WTC11 (cell line): Measurements from ENCODE around the gene CERS3. TPM values are rescaled to one million over a fixed set of nuclear protein-coding genes. Genes with fewer than 3 reads are reported as not detected.

Source experiments
- ATAC-seq: fragments of 200-7000 bp; cut with Tn5 transposase; 2 replicates; pipeline ENCODE4 v1.10.0; 2021; ENCODE audit warnings: mild to moderate bottlenecking, moderate library complexity
- CTCF ChIA-PET: fragments of 300-600 bp; sonication (Branson Sonifier 250); formaldehyde crosslinking; loops from one replicate; lab custom pipeline; 2021; ENCODE audit warnings: antibody characterized with exemption; lab: Charles Lee
- POLR2A ChIA-PET: fragments of 350-600 bp; sonication (Branson Sonifier 250); formaldehyde crosslinking; loops from one replicate; lab custom pipeline; 2021; ENCODE audit warnings: antibody characterized with exemption; lab: Charles Lee
- DNase-seq: peaks from one replicate; pipeline ENCODE4 v3.0.0; 2021; ENCODE audit warnings: low spot score
- H3K27ac Mint-ChIP-seq: 2 replicates; pipeline ENCODE4 v1.8.0; 2021; ENCODE audit warnings: mixed read lengths
- H3K27me3 Mint-ChIP-seq: 2 replicates; pipeline ENCODE4 v1.8.0; 2021; ENCODE audit warnings: low read depth, mild to moderate bottlenecking, moderate library complexity, mixed read lengths
- H3K36me3 Mint-ChIP-seq: 2 replicates; pipeline ENCODE4 v1.8.0; 2021; ENCODE audit warnings: mixed read lengths
- H3K4me1 Mint-ChIP-seq: 2 replicates; pipeline ENCODE4 v1.8.0; 2022; ENCODE audit warnings: mixed read lengths
- H3K4me3 Mint-ChIP-seq: 2 replicates; pipeline ENCODE4 v1.8.0; 2021; ENCODE audit warnings: mild to moderate bottlenecking, moderate library complexity, mixed read lengths
- H3K9me3 Mint-ChIP-seq: 2 replicates; pipeline ENCODE4 v1.8.0; 2021; ENCODE audit warnings: mixed read lengths
- GABPB1 ChIP-seq: sonication (generic); formaldehyde crosslinking; IDR thresholded peaks from 2 replicates; pipeline ENCODE4 v1.8.1; 2023; ENCODE audit warnings: mild to moderate bottlenecking, missing genetic modification reagents
- GRHL2 ChIP-seq: fragments of 250-450 bp; sonication (Bioruptor Pico); IDR thresholded peaks from 2 replicates; pipeline ENCODE4 v1.8.0; 2022; ENCODE audit warnings: mild to moderate bottlenecking, moderate library complexity; ENCODE audit not compliant: insufficient replicate concordance, severe bottlenecking
- JUN ChIP-seq: sonication (generic); formaldehyde crosslinking; IDR thresholded peaks from 2 replicates; pipeline ENCODE4 v1.8.0; 2023; ENCODE audit warnings: mild to moderate bottlenecking, missing genetic modification reagents
- MYBL2 ChIP-seq: sonication (generic); formaldehyde crosslinking; IDR thresholded peaks from 2 replicates; pipeline ENCODE4 v1.8.1; 2023; ENCODE audit warnings: mild to moderate bottlenecking, moderate library complexity, missing genetic modification reagents
- NR2C2 ChIP-seq: sonication (generic); formaldehyde crosslinking; IDR thresholded peaks from 2 replicates; pipeline ENCODE4 v1.8.0; 2022; ENCODE audit warnings: mild to moderate bottlenecking, missing genetic modification reagents
- PRRX2 ChIP-seq: fragments of 250-450 bp; sonication (Bioruptor Pico); IDR thresholded peaks from 2 replicates; pipeline ENCODE4 v1.8.0; 2021; ENCODE audit warnings: mild to moderate bottlenecking
- SP1 ChIP-seq: sonication (generic); formaldehyde crosslinking; conservative IDR thresholded peaks from 2 replicates; pipeline ENCODE4 v1.8.1; 2022; ENCODE audit warnings: missing genetic modification reagents
- TCF7 ChIP-seq: sonication (generic); formaldehyde crosslinking; IDR thresholded peaks from 2 replicates; pipeline ENCODE4 v1.8.0; 2022; ENCODE audit warnings: mild to moderate bottlenecking, low read depth, missing genetic modification reagents, moderate library complexity
- ZNF232 ChIP-seq: sonication (generic); formaldehyde crosslinking; IDR thresholded peaks from 2 replicates; pipeline ENCODE4 v1.8.0; 2022; ENCODE audit warnings: mild to moderate bottlenecking, missing genetic modification reagents
- ZNF263 ChIP-seq: sonication (generic); formaldehyde crosslinking; IDR thresholded peaks from 2 replicates; pipeline ENCODE4 v1.8.1; 2022; ENCODE audit warnings: low read depth, mild to moderate bottlenecking, moderate library complexity, missing genetic modification reagents
- ZNF396 ChIP-seq: fragments of 250-450 bp; sonication (Bioruptor Pico); IDR thresholded peaks from 2 replicates; pipeline ENCODE4 v1.8.0; 2021; ENCODE audit warnings: mild to moderate bottlenecking, moderate library complexity, borderline replicate concordance
- ZNF671 ChIP-seq: fragments of 250-450 bp; sonication (Bioruptor Pico); IDR thresholded peaks from 2 replicates; pipeline ENCODE4 v1.8.0; 2021; ENCODE audit warnings: mild to moderate bottlenecking
- total RNA-seq: library from RNA; stranded (reverse); gene quantifications from 3 replicates; pipeline ENCODE4 v1.2.3, GENCODE V29; 2021
- TF ChIP-seq, protein P1 (sequence below): sonication (generic); formaldehyde crosslinking; IDR thresholded peaks from 2 replicates; pipeline ENCODE4 v1.8.0; 2023; ENCODE audit warnings: mild to moderate bottlenecking, missing genetic modification reagents
- TF ChIP-seq, protein P2 (sequence below): sonication (generic); formaldehyde crosslinking; IDR thresholded peaks from 2 replicates; pipeline ENCODE4 v1.8.1; 2023; ENCODE audit warnings: mild to moderate bottlenecking, moderate library complexity, missing genetic modification reagents
- TF ChIP-seq, protein P3 (sequence below): sonication (generic); formaldehyde crosslinking; IDR thresholded peaks from 2 replicates; pipeline ENCODE4 v1.8.1; 2022; ENCODE audit warnings: mild to moderate bottlenecking, moderate library complexity, missing genetic modification reagents
- TF ChIP-seq, protein P4 (sequence below): fragments of 250-450 bp; sonication (Bioruptor Pico); conservative IDR thresholded peaks from 2 replicates; pipeline ENCODE4 v1.9.0; 2021; ENCODE audit warnings: mild to moderate bottlenecking
- TF ChIP-seq, protein P5 (sequence below): sonication (generic); formaldehyde crosslinking; IDR thresholded peaks from 2 replicates; pipeline ENCODE4 v1.8.1; 2023; ENCODE audit warnings: mild to moderate bottlenecking, missing genetic modification reagents, borderline replicate concordance
- TF ChIP-seq, protein P6 (sequence below): fragments of 250-450 bp; sonication (Bioruptor Pico); IDR thresholded peaks from 2 replicates; pipeline ENCODE4 v1.9.0; 2021; ENCODE audit warnings: mild to moderate bottlenecking
- TF ChIP-seq, protein P7 (sequence below): sonication (generic); formaldehyde crosslinking; IDR thresholded peaks from 2 replicates; pipeline ENCODE4 v1.8.0; 2023; ENCODE audit warnings: missing genetic modification reagents

CERS3 gene
- total RNA-seq, 1 experiment from 2014 or later, result 0.74 TPM

DNA sequence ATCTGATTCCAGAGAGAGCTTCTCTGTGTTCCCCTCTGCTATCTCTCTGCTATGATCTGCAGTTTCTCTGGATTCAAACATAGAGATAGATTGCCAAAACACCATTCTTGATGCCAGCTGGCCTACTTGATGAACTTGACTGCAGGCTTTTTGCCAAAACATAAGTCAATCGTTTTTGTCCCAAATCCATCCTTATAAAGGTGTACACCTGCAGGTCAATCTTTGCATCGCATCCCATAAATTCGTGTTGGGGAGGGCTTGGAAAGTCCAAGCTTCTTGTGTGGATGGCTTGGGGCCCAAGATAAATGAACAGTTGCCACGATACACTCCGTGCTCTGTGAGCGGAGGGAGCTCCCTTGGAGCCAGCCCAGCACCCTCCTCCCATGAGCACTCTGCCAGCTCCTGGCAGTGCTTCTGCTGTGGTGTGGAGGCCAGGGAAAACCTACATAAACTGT is 2.7 kb downstream of the CERS3 start:
- no peak for ATAC-seq
- POLR2A ChIA-PET, result no interaction called here
- H3K27me3 Mint-ChIP-seq, result no peaks in the 10 kb centered on the region
- TF ChIP-seq ZNF232 (no peak), NR2C2 (CRISPR knock-in tag) (no peak), JUN (CRISPR knock-in tag) (no peak), GABPB1 (CRISPR knock-in tag) (no peak), ZNF671 (CRISPR knock-in tag) (no peak), SP1 (no peak), ZNF396 (CRISPR knock-in tag) (no peak), PRRX2 (CRISPR knock-in tag) (no peak)
- TF ChIP-seq, protein P1, sequence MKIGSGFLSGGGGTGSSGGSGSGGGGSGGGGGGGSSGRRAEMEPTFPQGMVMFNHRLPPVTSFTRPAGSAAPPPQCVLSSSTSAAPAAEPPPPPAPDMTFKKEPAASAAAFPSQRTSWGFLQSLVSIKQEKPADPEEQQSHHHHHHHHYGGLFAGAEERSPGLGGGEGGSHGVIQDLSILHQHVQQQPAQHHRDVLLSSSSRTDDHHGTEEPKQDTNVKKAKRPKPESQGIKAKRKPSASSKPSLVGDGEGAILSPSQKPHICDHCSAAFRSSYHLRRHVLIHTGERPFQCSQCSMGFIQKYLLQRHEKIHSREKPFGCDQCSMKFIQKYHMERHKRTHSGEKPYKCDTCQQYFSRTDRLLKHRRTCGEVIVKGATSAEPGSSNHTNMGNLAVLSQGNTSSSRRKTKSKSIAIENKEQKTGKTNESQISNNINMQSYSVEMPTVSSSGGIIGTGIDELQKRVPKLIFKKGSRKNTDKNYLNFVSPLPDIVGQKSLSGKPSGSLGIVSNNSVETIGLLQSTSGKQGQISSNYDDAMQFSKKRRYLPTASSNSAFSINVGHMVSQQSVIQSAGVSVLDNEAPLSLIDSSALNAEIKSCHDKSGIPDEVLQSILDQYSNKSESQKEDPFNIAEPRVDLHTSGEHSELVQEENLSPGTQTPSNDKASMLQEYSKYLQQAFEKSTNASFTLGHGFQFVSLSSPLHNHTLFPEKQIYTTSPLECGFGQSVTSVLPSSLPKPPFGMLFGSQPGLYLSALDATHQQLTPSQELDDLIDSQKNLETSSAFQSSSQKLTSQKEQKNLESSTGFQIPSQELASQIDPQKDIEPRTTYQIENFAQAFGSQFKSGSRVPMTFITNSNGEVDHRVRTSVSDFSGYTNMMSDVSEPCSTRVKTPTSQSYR (CRISPR knock-in tag), result no peak
- TF ChIP-seq, protein P2, sequence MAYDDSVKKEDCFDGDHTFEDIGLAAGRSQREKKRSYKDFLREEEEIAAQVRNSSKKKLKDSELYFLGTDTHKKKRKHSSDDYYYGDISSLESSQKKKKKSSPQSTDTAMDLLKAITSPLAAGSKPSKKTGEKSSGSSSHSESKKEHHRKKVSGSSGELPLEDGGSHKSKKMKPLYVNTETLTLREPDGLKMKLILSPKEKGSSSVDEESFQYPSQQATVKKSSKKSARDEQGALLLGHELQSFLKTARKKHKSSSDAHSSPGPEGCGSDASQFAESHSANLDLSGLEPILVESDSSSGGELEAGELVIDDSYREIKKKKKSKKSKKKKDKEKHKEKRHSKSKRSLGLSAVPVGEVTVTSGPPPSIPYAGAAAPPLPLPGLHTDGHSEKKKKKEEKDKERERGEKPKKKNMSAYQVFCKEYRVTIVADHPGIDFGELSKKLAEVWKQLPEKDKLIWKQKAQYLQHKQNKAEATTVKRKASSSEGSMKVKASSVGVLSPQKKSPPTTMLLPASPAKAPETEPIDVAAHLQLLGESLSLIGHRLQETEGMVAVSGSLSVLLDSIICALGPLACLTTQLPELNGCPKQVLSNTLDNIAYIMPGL (CRISPR knock-in tag), result no peak
- TF ChIP-seq, protein P3, sequence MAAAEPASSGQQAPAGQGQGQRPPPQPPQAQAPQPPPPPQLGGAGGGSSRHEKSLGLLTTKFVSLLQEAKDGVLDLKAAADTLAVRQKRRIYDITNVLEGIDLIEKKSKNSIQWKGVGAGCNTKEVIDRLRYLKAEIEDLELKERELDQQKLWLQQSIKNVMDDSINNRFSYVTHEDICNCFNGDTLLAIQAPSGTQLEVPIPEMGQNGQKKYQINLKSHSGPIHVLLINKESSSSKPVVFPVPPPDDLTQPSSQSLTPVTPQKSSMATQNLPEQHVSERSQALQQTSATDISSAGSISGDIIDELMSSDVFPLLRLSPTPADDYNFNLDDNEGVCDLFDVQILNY (CRISPR knock-in tag), result no peak
- TF ChIP-seq, protein P4, sequence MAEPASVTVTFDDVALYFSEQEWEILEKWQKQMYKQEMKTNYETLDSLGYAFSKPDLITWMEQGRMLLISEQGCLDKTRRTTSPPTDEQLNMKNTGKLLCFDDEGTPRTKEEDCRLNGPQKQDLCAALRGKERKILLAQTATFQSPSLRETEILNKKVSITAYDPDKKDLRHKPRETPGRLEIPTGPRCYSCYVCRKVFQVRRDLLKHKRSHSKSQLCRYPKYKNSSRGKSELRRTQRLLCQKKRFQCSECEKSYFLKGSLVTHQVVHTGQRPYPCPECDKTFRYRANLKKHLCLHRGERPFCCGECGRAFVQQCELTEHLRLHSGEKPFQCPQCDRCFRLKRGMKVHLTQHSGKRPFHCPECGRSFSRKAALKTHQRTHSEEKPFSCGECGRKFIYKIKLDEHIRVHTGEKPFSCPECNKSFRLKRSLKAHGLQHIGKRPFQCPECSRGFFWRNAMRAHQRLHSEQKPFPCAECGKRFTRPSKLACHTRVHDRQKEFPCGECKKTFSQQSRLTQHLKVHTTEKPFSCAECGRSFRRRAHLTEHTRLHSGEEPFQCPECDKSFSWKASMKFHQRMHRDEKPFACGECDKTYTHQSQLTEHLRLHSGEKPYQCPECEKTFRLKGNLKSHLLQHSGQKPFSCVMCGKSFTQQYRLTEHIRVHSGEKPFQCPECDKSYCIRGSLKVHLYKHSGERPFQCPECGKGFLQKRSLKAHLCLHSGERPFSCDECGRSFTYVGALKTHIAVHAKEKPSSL (CRISPR knock-in tag), result no peak
- TF ChIP-seq, protein P5, sequence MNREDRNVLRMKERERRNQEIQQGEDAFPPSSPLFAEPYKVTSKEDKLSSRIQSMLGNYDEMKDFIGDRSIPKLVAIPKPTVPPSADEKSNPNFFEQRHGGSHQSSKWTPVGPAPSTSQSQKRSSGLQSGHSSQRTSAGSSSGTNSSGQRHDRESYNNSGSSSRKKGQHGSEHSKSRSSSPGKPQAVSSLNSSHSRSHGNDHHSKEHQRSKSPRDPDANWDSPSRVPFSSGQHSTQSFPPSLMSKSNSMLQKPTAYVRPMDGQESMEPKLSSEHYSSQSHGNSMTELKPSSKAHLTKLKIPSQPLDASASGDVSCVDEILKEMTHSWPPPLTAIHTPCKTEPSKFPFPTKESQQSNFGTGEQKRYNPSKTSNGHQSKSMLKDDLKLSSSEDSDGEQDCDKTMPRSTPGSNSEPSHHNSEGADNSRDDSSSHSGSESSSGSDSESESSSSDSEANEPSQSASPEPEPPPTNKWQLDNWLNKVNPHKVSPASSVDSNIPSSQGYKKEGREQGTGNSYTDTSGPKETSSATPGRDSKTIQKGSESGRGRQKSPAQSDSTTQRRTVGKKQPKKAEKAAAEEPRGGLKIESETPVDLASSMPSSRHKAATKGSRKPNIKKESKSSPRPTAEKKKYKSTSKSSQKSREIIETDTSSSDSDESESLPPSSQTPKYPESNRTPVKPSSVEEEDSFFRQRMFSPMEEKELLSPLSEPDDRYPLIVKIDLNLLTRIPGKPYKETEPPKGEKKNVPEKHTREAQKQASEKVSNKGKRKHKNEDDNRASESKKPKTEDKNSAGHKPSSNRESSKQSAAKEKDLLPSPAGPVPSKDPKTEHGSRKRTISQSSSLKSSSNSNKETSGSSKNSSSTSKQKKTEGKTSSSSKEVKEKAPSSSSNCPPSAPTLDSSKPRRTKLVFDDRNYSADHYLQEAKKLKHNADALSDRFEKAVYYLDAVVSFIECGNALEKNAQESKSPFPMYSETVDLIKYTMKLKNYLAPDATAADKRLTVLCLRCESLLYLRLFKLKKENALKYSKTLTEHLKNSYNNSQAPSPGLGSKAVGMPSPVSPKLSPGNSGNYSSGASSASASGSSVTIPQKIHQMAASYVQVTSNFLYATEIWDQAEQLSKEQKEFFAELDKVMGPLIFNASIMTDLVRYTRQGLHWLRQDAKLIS (CRISPR knock-in tag), result no peak
- TF ChIP-seq, protein P6, sequence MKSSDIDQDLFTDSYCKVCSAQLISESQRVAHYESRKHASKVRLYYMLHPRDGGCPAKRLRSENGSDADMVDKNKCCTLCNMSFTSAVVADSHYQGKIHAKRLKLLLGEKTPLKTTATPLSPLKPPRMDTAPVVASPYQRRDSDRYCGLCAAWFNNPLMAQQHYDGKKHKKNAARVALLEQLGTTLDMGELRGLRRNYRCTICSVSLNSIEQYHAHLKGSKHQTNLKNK (CRISPR knock-in tag), result no peak
- CTCF ChIA-PET, result no interaction called here
- peaks cover 3% of the 10 kb centered on the region for H3K36me3 Mint-ChIP-seq
- peaks cover 16% of the 10 kb centered on the region for H3K9me3 Mint-ChIP-seq
- no peak overlapping the region for H3K27ac Mint-ChIP-seq
- no peak for DNase-seq
- no peak overlapping the region for H3K4me3 Mint-ChIP-seq
- H3K4me1 Mint-ChIP-seq, result peaks cover 3% of the 10 kb centered on the region

DNA sequence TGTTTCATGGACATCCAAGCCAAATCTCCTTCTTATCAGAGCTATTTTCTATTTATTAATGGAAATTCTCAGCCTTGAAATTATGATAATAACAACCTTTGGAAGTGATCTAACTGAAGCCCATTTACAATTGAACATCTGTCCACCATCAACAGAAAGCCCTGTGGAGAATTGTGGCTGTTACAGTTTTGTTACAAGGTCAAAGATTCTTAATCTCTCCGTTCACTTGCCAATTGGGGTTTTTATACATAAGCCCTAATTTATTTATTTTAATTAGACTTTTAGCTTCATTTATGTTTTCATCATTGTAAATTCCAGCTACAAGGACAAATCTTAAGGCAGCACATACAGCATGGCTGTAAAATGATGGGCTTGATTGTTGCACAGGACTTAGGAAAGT is 3.3 kb downstream of the CERS3 start:
- DNase-seq (no peak), ATAC-seq (no peak)
- ChIA-PET CTCF (no interaction called here), POLR2A (no interaction called here)
- peaks cover 16% of the 10 kb centered on the region for H3K9me3 Mint-ChIP-seq
- no peak overlapping the region for H3K4me3 Mint-ChIP-seq
- no peaks in the 10 kb centered on the region for H3K27me3 Mint-ChIP-seq
- no peak overlapping the region for H3K27ac Mint-ChIP-seq
- H3K36me3 Mint-ChIP-seq, result peaks cover 3% of the 10 kb centered on the region
- peaks cover 7% of the 10 kb centered on the region for H3K4me1 Mint-ChIP-seq
- TF ChIP-seq MYBL2 (no peak), ZNF263 (CRISPR knock-in tag) (no peak), NR2C2 (CRISPR knock-in tag) (no peak), TCF7 (no peak), GRHL2 (CRISPR knock-in tag) (no peak)
- TF ChIP-seq, protein P5 (CRISPR knock-in tag), result no peak
- TF ChIP-seq, protein P7, sequence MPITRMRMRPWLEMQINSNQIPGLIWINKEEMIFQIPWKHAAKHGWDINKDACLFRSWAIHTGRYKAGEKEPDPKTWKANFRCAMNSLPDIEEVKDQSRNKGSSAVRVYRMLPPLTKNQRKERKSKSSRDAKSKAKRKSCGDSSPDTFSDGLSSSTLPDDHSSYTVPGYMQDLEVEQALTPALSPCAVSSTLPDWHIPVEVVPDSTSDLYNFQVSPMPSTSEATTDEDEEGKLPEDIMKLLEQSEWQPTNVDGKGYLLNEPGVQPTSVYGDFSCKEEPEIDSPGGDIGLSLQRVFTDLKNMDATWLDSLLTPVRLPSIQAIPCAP (CRISPR knock-in tag), result no peak
